SKM-1 (cell line): Measurements from ENCODE around the gene ATP5MK.
"Not testable (repeated sequence)": the region's sequence is repeated elsewhere in the genome, so short reads cannot be mapped to it uniquely, and the experiment has no call there.

Experiments
- DNase-seq: peaks from one replicate; lab custom pipeline; 2025; ENCODE audit not compliant: unreplicated experiment; lab: John Stamatoyannopoulos, UW

ATP5MK gene

GRCh38 chr10:103396067-103396788, at the start of gene ATP5MK, which contains the start of gene PDCD11:
Gene ATP5MK, minus strand, starts transcription at chr10:103396475. Its CDS starts 4,018 bp downstream, at chr10:103392457.
Gene PDCD11, plus strand, starts transcription at chr10:103396626. Its CDS starts 1,801 bp downstream, at chr10:103398427.
- DNase-seq, result peak; percentile 97

- DNase-seq, result no peak
These were observed 49.1 kb upstream of the ATP5MK start for GRCh38 chr10:103445366-103445765.

DNA sequence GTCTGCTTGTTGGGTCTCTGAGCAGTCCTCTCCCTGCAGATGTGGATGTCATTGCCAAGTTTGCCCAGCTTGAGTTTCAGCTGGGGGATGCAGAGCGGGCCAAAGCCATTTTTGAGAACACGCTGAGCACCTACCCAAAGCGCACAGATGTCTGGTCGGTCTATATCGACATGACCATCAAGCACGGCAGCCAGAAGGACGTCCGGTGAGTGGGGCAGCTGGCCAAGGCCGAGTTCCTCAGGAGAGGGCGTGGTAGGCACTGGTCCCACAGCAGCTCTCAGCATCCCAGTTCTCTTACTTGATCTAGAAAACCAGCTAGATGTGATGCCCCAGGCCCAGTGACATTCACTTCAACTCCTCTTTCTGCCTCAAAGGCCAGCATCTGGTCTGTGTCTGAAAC, 48.2 kb upstream of the ATP5MK start:
- no peak for DNase-seq

GRCh38 chr10:103443475-103444185, 47.4 kb upstream of the ATP5MK start:
- DNase-seq, result no peak

- no peak for DNase-seq
These were observed 45.8 kb upstream of the ATP5MK start for GRCh38 chr10:103442031-103442461.

GRCh38 chr10:103441611-103442010, 45.3 kb upstream of the ATP5MK start:
- no peak for DNase-seq

- no peak for DNase-seq
These were observed 44.9 kb upstream of the ATP5MK start for GRCh38 chr10:103441206-103441605.

DNA sequence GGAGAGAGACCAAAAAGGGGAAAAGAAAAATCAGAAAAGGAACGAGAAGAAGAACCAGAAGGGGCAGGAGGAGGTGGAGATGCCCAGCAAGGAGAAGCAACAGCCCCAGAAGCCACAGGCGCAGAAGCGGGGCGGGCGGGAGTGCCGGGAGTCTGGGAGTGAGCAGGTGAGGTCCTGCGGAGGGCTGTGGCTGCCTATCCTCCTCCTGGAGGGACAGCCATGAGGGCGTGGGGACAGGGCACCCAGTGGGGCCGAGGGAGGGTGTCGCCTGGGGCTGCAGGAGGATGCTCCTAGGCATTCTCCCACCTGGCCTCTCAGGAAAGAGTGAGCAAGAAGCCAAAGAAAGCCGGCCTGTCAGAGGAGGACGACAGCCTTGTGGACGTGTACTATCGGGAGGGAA, 44.1 kb upstream of the ATP5MK start:
- no peak for DNase-seq

GRCh38 chr10:103439776-103440175, 43.5 kb upstream of the ATP5MK start:
- DNase-seq, result no peak

DNA sequence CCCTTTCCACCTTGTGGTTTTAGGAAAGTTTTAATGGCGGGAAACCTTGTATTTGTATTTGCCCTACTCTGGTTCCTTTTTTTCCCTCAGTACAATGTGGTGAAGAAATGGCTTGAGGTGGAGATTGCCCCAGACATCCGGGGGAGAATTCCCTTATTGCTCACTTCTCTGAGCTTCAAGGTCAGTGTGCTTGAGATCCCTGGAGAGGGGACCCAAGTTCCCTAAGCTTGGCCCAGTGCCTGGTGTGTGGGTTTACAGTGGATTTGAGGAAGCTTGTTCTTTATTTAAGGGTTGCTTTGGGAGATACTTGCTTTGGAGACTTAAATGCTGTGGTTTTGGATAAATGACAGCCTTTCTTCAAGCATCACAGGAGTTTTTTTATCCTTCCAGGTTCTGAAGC, 37.6 kb upstream of the ATP5MK start:
- no peak for DNase-seq

DNA sequence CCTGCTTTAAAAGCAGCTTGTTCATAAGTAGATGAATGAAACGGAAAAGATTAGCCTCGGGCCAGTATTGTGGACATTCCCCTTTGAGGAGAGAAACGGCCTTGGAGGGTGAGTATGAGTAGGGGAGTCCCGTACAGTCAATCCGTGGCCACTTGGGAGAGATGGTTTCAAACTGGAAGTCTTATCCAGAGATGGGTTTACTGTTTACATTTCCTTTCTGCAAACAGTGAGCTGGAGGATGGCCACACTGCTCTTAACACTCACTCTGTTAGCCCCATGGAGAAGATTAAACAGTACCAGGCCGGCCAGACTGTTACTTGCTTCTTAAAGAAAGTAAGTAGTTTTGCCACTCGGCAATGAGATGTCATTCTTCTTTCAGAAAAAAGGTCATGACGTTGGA, 35.6 kb upstream of the ATP5MK start:
- no peak for DNase-seq

GRCh38 chr10:103429647-103430046, 33.4 kb upstream of the ATP5MK start:
- no peak for DNase-seq

DNA sequence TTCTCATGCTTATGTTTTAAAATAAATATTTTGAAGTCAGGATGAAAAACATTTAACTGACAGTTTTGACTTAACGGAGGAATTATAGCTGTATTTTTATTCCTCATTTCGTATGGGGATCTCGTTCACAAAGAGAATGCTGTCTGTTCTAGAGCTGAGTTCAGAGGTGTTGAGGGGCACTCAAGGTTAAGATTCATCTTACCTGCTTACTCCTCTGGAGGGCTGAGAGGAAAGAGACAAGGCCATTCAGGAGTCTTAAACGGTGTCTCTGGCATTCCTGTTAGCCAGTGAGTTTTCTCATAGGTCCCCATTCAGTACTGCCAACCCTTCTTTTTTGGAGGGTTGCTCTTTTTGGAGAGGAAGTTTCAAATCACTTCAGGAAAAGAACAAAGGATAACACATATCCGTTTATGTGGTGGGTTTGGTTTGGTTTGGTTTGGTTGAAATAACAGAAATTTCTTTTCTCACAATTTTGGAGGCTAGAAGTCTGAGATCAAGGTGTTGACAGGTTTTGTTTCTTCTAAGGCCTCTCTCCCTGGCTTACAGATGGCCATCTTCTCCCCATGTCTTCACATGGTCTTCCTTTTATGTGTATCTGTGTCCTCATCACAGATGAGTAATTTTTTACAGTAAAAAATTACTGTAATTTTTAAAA, 32.8 kb upstream of the ATP5MK start:
- no peak for DNase-seq

GRCh38 chr10:103427866-103428265, 31.6 kb upstream of the ATP5MK start:
- no peak for DNase-seq

- no peak for DNase-seq
These were observed 27.5 kb upstream of the ATP5MK start for GRCh38 chr10:103423748-103424147.

- DNase-seq, result no peak
These were observed 22.8 kb upstream of the ATP5MK start for GRCh38 chr10:103419101-103419500.

DNA sequence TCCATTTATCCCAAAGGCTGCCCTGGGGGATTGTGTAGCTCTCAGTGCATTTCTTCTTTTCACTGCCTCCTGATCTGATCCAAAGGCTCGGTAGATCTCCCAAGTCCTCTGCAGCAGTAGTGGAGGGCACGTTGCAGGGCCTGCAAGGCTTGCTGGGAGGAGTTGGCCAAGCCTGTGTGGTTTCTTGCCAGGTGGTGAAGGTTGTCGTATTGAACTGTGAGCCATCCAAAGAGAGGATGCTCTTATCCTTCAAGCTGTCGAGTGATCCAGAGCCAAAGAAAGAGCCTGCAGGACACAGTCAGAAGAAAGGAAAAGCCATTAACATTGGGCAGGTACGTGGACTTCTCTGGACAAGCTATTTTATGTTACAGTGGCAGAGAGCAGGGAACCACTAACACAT, 21.3 kb upstream of the ATP5MK start:
- DNase-seq, result no peak

GRCh38 chr10:103417148-103417469, 20.8 kb upstream of the ATP5MK start:
- DNase-seq, result not testable (repeated sequence)

- peak; percentile 11 for DNase-seq
These were observed 20.3 kb upstream of the ATP5MK start for GRCh38 chr10:103416436-103417147.

GRCh38 chr10:103415581-103415980, 19.3 kb upstream of the ATP5MK start:
- no peak for DNase-seq

- DNase-seq, result no peak
These were observed 17.3 kb upstream of the ATP5MK start for GRCh38 chr10:103413564-103413963.
